Ovary (tissue), 9 donors: ENCODE results near the gene EXTL1. TPM values are rescaled to one million over a fixed set of nuclear protein-coding genes. Genes with fewer than 3 reads are reported as not detected.

Experiments
- DNase-seq, 5 donors: peaks; one replicate each; pipeline ENCODE4 v3.0.0-alpha.2; 2019 to 2020
- H3K27ac ChIP-seq, 2 donors: fragments of 200-600 bp; one replicate each; pipeline versions ENCODE4 v1.5.1 to v1.8.0; 2019 to 2022
- H3K27me3 ChIP-seq: fragments of 200-600 bp; one replicate; pipeline ENCODE4 v1.8.0; 2022
- H3K36me3 ChIP-seq: fragments of 200-600 bp; sonication (generic); one replicate; pipeline ENCODE4 v1.5.1; 2019
- H3K4me1 ChIP-seq: one replicate; pipeline ENCODE4 v1.8.1; 2013; ENCODE audit warnings: mild to moderate bottlenecking, moderate library complexity; ENCODE audit not compliant: insufficient read depth
- H3K4me3 ChIP-seq: fragments of 200-600 bp; sonication (generic); one replicate; pipeline ENCODE4 v1.5.1; 2017
- H3K9me3 ChIP-seq, 2 donors: fragments of 200-600 bp in 1 of 2; sonication (generic) in 1 of 2; one replicate each; pipeline versions ENCODE4 v1.5.1 to v1.8.1; 2013 to 2019; ENCODE audit warnings: mild to moderate bottlenecking in 1 of 2, moderate library complexity in 1 of 2
- EP300 ChIP-seq: sonication (generic); formaldehyde crosslinking; IDR thresholded peaks from one replicate; pipeline ENCODE4 v1.6.1; 2017; ENCODE audit warnings: antibody characterized with exemption
- POLR2A ChIP-seq: fragments of 450-650 bp; IDR thresholded peaks from one replicate; pipeline ENCODE4 v1.6.1; 2017; ENCODE audit warnings: antibody characterized with exemption, mild to moderate bottlenecking, moderate library complexity
- WGBS, 3 donors: extraction: QIAGEN DNeasy Blood & Tissue Kit in 1 of 3; methylation state at CpG; one replicate each; pipeline versions ENCODE4 v1.1.5 to v1.1.7; 2013 to 2017; 5-methylcytosine and 5-hydroxymethylcytosine counted together
- intact Hi-C, 4 donors: fragments of 100-400 bp; cut with DNase I; formaldehyde crosslinking; loops; one replicate each; pipeline versions ENCODE4 v1.11.0 to v1.15.1; 2022 to 2023
- polyA plus RNA-seq, 2 donors: library from polyadenylated mRNA; stranded (reverse); fragments of 200-250 nt in 1 of 2; fragments of 350-450 nt in 1 of 2; fragmentation: Illumina TruSeq in 1 of 2; extraction: RNeasy Lipid Tissue Mini Kit (QIAGEN cat#74804) in 1 of 2; gene quantifications; one replicate each; pipeline ENCODE4 v1.2.3, GENCODE V29; 2013 to 2014
- total RNA-seq, 7 donors: library from RNA; depleted of rRNA in 2 of 7; stranded (reverse); fragments of >200 nt in 2 of 7; fragmentation: NEBNext Ultra II Directional in 3 of 7; extraction: Animal tissue kit (Norgen Biotek cat#: 25700) in 3 of 7; gene quantifications; one replicate each; pipeline versions ENCODE4 v1.1.0 to v1.2.4, GENCODE V29; 2016 to 2023
- TF ChIP-seq, protein P1 (sequence below), 3 donors: fragments of 450-650 bp in 2 of 3; fragments of 200-600 bp in 1 of 3; IDR thresholded peaks; one replicate each; pipeline versions ENCODE4 v1.5.1 to v1.8.0; 2016 to 2022; ENCODE audit warnings: antibody characterized with exemption in 3 of 3, mild to moderate bottlenecking in 1 of 3
- donor health status: DM: no; HTN: no; CAD: no; lungs with moderate emphysema.
- donor health status: DM: no; HTN: no; CAD: no.
- donor health status: Bipolar disorder and iron deficiency.
- donor health status: DM: yes; HTN: yes; CAD: no.
- donor health status: DM: no; HTN: no; CAD: no.
- donor health status: DM: yes; HTN: yes; CAD: no.

Gene EXTL1
- total and polyA plus RNA-seq, 9 donors, result 0.47 to 4.5 (median 2.8) TPM

- H3K4me3 ChIP-seq, result no peak overlapping the region
- H3K27me3 ChIP-seq, result no peaks in the 10 kb centered on the region
- TF ChIP-seq POLR2A (no peak), EP300 (no peak)
- TF ChIP-seq, protein P1, sequence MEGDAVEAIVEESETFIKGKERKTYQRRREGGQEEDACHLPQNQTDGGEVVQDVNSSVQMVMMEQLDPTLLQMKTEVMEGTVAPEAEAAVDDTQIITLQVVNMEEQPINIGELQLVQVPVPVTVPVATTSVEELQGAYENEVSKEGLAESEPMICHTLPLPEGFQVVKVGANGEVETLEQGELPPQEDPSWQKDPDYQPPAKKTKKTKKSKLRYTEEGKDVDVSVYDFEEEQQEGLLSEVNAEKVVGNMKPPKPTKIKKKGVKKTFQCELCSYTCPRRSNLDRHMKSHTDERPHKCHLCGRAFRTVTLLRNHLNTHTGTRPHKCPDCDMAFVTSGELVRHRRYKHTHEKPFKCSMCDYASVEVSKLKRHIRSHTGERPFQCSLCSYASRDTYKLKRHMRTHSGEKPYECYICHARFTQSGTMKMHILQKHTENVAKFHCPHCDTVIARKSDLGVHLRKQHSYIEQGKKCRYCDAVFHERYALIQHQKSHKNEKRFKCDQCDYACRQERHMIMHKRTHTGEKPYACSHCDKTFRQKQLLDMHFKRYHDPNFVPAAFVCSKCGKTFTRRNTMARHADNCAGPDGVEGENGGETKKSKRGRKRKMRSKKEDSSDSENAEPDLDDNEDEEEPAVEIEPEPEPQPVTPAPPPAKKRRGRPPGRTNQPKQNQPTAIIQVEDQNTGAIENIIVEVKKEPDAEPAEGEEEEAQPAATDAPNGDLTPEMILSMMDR (IDR thresholded peaks at IDR 0.05), result no peak
- no peaks in the 10 kb centered on the region for H3K9me3 ChIP-seq
- no peak overlapping the region for H3K27ac ChIP-seq
- intact Hi-C loops, result loop anchor here in 3 of 4 donors (10.0 kb wide), 3 partner anchors 97 to 377 kb away; partner anchors contain the start of genes MAN1C1 (in 1 of the 3) and SELENON (in 1 of the 3)
- WGBS, 3 donors, result 76 to 82% (median 77%) methylated on average over 5 of the region's 5 CpGs
- peaks cover 3% of the 10 kb centered on the region for H3K4me1 ChIP-seq
- H3K36me3 ChIP-seq, result no peaks in the 10 kb centered on the region
- DNase-seq, result no peak
Measured at GRCh38 chr1:25991937-25992688, 29.5 kb upstream of the EXTL1 start.

- H3K4me3 ChIP-seq, result no peak overlapping the region
- WGBS, 3 donors, result 92 to 98% (median 97%) methylated on average over 9 of the region's 9 CpGs
- no peaks in the 10 kb centered on the region for H3K36me3 ChIP-seq
- no peak overlapping the region for H3K27ac ChIP-seq
- peaks cover 4% of the 10 kb centered on the region for H3K4me1 ChIP-seq
- no peaks in the 10 kb centered on the region for H3K27me3 ChIP-seq
- TF ChIP-seq, protein P1 (IDR thresholded peaks at IDR 0.05), result no peak
- TF ChIP-seq EP300 (no peak), POLR2A (no peak)
- intact Hi-C loops, result loop anchor here in 3 of 4 donors (10.0 kb wide), 3 partner anchors 98 to 378 kb away; partner anchors contain the start of genes MAN1C1 (in 1 of the 3) and SELENON (in 1 of the 3)
- no peak for DNase-seq
- no peaks in the 10 kb centered on the region for H3K9me3 ChIP-seq
Measured at GRCh38 chr1:25992689-25993171, 28.8 kb upstream of the EXTL1 start.

GRCh38 chr1:25993197-25993951 is 28.2 kb upstream of the EXTL1 start:
- TF ChIP-seq, protein P1 (IDR thresholded peaks at IDR 0.05), result no peak
- no peak for TF ChIP-seq EP300
- no peak for TF ChIP-seq POLR2A
- DNase-seq, result no peak
- no peak overlapping the region for H3K4me3 ChIP-seq
- intact Hi-C loops, result loop anchor here in 3 of 4 donors (10.0 kb wide), 3 partner anchors 99 to 379 kb away; partner anchors contain the start of genes MAN1C1 (in 1 of the 3) and SELENON (in 1 of the 3)
- H3K9me3 ChIP-seq, result no peaks in the 10 kb centered on the region
- no peaks in the 10 kb centered on the region for H3K36me3 ChIP-seq
- H3K4me1 ChIP-seq, result peaks cover 4% of the 10 kb centered on the region
- H3K27ac ChIP-seq, result no peak overlapping the region
- WGBS, 3 donors, result 56 to 75% (median 56%) methylated on average over 8 of the region's 8 CpGs
- no peaks in the 10 kb centered on the region for H3K27me3 ChIP-seq

GRCh38 chr1:25994402-25995150 is 27.0 kb upstream of the EXTL1 start:
- no peaks in the 10 kb centered on the region for H3K9me3 ChIP-seq
- no peaks in the 10 kb centered on the region for H3K27me3 ChIP-seq
- H3K4me1 ChIP-seq, result peaks cover 6% of the 10 kb centered on the region
- H3K36me3 ChIP-seq, result no peaks in the 10 kb centered on the region
- DNase-seq, result no peak
- intact Hi-C loops, result loop anchor here (5.0 to 10.0 kb wide), 6 partner anchors 87 to 380 kb away; partner anchors contain the start of genes MAN1C1 (in 1 of the 4), SELENON (in 1 of the 4) and STMN1 (in 1 of the 4)
- WGBS, 3 donors, result 95 to 96% (median 96%) methylated on average over 3 of the region's 3 CpGs
- no peak overlapping the region for H3K4me3 ChIP-seq
- H3K27ac ChIP-seq, result no peak overlapping the region
- TF ChIP-seq, protein P1 (IDR thresholded peaks at IDR 0.05), result no peak
- TF ChIP-seq POLR2A, result no peak
- TF ChIP-seq EP300, result no peak
